HEK293 (cell line): ENCODE results near the gene PSTK.

Experiments
- BCL11B ChIP-seq: fragments of 450-650 bp; formaldehyde crosslinking; IDR thresholded peaks from 2 replicates; pipeline ENCODE4 v1.5.1; 2016; ENCODE audit warnings: low read depth, missing biosample characterization, missing genetic modification characterization
- ELK4 ChIP-seq: IDR thresholded peaks from 2 replicates; pipeline ENCODE4 v1.6.1; 2011; ENCODE audit warnings: mild to moderate bottlenecking, low read depth, low read length, borderline replicate concordance
- HIC1 ChIP-seq: fragments of 450-650 bp; formaldehyde crosslinking; IDR thresholded peaks from 2 replicates; pipeline ENCODE4 v1.5.1; 2016; ENCODE audit warnings: missing biosample characterization, missing genetic modification characterization
- INSM2 ChIP-seq: fragments of 450-650 bp; formaldehyde crosslinking; IDR thresholded peaks from 2 replicates; pipeline ENCODE4 v1.5.1; 2016; ENCODE audit warnings: missing biosample characterization, missing genetic modification characterization
- KLF7 ChIP-seq: fragments of 450-650 bp; formaldehyde crosslinking; IDR thresholded peaks from 2 replicates; pipeline ENCODE4 v1.5.1; 2016; ENCODE audit warnings: missing biosample characterization, missing genetic modification characterization, borderline replicate concordance
- PATZ1 ChIP-seq: fragments of 450-650 bp; formaldehyde crosslinking; IDR thresholded peaks from 2 replicates; pipeline ENCODE4 v1.5.1; 2016; ENCODE audit warnings: missing biosample characterization, missing genetic modification characterization
- PRDM4 ChIP-seq: fragments of 450-650 bp; formaldehyde crosslinking; IDR thresholded peaks from 2 replicates; pipeline ENCODE4 v1.5.1; 2017; ENCODE audit warnings: missing biosample characterization, missing genetic modification characterization
- SALL2 ChIP-seq: fragments of 450-650 bp; formaldehyde crosslinking; IDR thresholded peaks from 2 replicates; pipeline ENCODE4 v1.5.0; 2017; ENCODE audit warnings: missing biosample characterization, mild to moderate bottlenecking, missing genetic modification characterization, borderline replicate concordance
- SCRT1 ChIP-seq: fragments of 450-650 bp; formaldehyde crosslinking; IDR thresholded peaks from 2 replicates; pipeline ENCODE4 v1.5.1; 2016; ENCODE audit warnings: missing biosample characterization, missing genetic modification characterization, borderline replicate concordance
- SP7 ChIP-seq: fragments of 450-650 bp; formaldehyde crosslinking; IDR thresholded peaks from 2 replicates; pipeline ENCODE4 v1.5.1; 2016; ENCODE audit warnings: missing biosample characterization, missing genetic modification characterization
- TRIM28 ChIP-seq: IDR thresholded peaks from 2 replicates; pipeline ENCODE4 v1.6.1; 2011; ENCODE audit warnings: low read length, control low read depth, borderline replicate concordance
- ZBTB17 ChIP-seq: fragments of 450-650 bp; formaldehyde crosslinking; IDR thresholded peaks from 2 replicates; pipeline ENCODE4 v1.5.1; 2016; ENCODE audit warnings: missing biosample characterization, missing genetic modification characterization
- ZBTB20 ChIP-seq: fragments of 450-650 bp; formaldehyde crosslinking; IDR thresholded peaks from 2 replicates; pipeline ENCODE4 v1.5.1; 2016; ENCODE audit warnings: missing biosample characterization, missing genetic modification characterization
- ZNF10 ChIP-seq: fragments of 450-650 bp; formaldehyde crosslinking; IDR thresholded peaks from 2 replicates; pipeline ENCODE4 v1.5.1; 2017; ENCODE audit warnings: missing biosample characterization, missing genetic modification characterization
- ZNF121 ChIP-seq: fragments of 450-650 bp; formaldehyde crosslinking; IDR thresholded peaks from 2 replicates; pipeline ENCODE4 v1.5.1; 2016; ENCODE audit warnings: missing biosample characterization, missing genetic modification characterization
- ZNF138 ChIP-seq: fragments of 450-650 bp; formaldehyde crosslinking; IDR thresholded peaks from 2 replicates; pipeline ENCODE4 v1.5.1; 2016; ENCODE audit warnings: missing biosample characterization, missing genetic modification characterization, borderline replicate concordance
- ZNF155 ChIP-seq: fragments of 450-650 bp; formaldehyde crosslinking; IDR thresholded peaks from 2 replicates; pipeline ENCODE4 v1.5.1; 2016; ENCODE audit warnings: missing biosample characterization, missing genetic modification characterization
- ZNF157 ChIP-seq: fragments of 450-650 bp; formaldehyde crosslinking; IDR thresholded peaks from 2 replicates; pipeline ENCODE4 v1.5.1; 2016; ENCODE audit warnings: missing biosample characterization, missing genetic modification characterization
- ZNF174 ChIP-seq: fragments of 450-650 bp; formaldehyde crosslinking; IDR thresholded peaks from 2 replicates; pipeline ENCODE4 v1.5.0; 2017; ENCODE audit warnings: missing biosample characterization, mild to moderate bottlenecking, missing genetic modification characterization
- ZNF223 ChIP-seq: fragments of 450-650 bp; formaldehyde crosslinking; IDR thresholded peaks from 2 replicates; pipeline ENCODE4 v1.5.1; 2016; ENCODE audit warnings: missing biosample characterization, missing genetic modification characterization
- ZNF335 ChIP-seq: fragments of 450-650 bp; formaldehyde crosslinking; conservative IDR thresholded peaks from 2 replicates; pipeline ENCODE4 v1.5.1; 2016; ENCODE audit warnings: missing biosample characterization, missing genetic modification characterization
- ZNF394 ChIP-seq: fragments of 450-650 bp; formaldehyde crosslinking; IDR thresholded peaks from 2 replicates; pipeline ENCODE4 v1.5.1; 2016; ENCODE audit warnings: missing biosample characterization, missing genetic modification characterization, mild to moderate bottlenecking, moderate library complexity, borderline replicate concordance
- ZNF501 ChIP-seq: fragments of 450-650 bp; formaldehyde crosslinking; IDR thresholded peaks from 2 replicates; pipeline ENCODE4 v1.5.1; 2016; ENCODE audit warnings: missing biosample characterization, missing genetic modification characterization
- ZNF514 ChIP-seq: fragments of 450-650 bp; formaldehyde crosslinking; IDR thresholded peaks from 2 replicates; pipeline ENCODE4 v1.5.1; 2016; ENCODE audit warnings: missing biosample characterization, missing genetic modification characterization
- ZNF629 ChIP-seq: fragments of 450-650 bp; formaldehyde crosslinking; IDR thresholded peaks from 2 replicates; pipeline ENCODE4 v1.5.1; 2017; ENCODE audit warnings: missing biosample characterization, missing genetic modification characterization
- ZNF658 ChIP-seq: fragments of 450-650 bp; formaldehyde crosslinking; IDR thresholded peaks from 2 replicates; pipeline ENCODE4; 2016; ENCODE audit warnings: missing biosample characterization, missing genetic modification characterization
- ZNF776 ChIP-seq: fragments of 450-650 bp; formaldehyde crosslinking; IDR thresholded peaks from 2 replicates; pipeline ENCODE4 v1.5.0; 2017; ENCODE audit warnings: missing biosample characterization, missing genetic modification characterization, borderline replicate concordance
- ZSCAN18 ChIP-seq: fragments of 450-650 bp; formaldehyde crosslinking; IDR thresholded peaks from 2 replicates; pipeline ENCODE4 v1.5.1; 2016; ENCODE audit warnings: missing biosample characterization, missing genetic modification characterization
- ZXDB ChIP-seq: fragments of 450-650 bp; formaldehyde crosslinking; IDR thresholded peaks from 2 replicates; pipeline ENCODE4 v1.5.1; 2016; ENCODE audit warnings: missing biosample characterization, missing genetic modification characterization

The PSTK gene

GRCh38 chr10:123008355-123009104 is 28.3 kb downstream of the PSTK start, which contains the start of the genes ACADSB and IKZF5 (continued):
- TF ChIP-seq PRDM4 (tag by site-specific recombination) = 0 out of 2 replicates have a peak, but pooled peaks have one; percentile 9
- peak; percentile 85 for TF ChIP-seq ZNF10 (tag by site-specific recombination)
- TF ChIP-seq ZNF394 = peak; percentile 50; the same call in 1 of the 2 replicates
- no peak for TF ChIP-seq ZNF174 (tag by site-specific recombination)
- TF ChIP-seq KLF7 = peak; percentile 92
- TF ChIP-seq ZNF121 (tag by site-specific recombination) = no peak
- no peak for TF ChIP-seq ZNF223 (tag by site-specific recombination)
- TF ChIP-seq ZNF138 (tag by site-specific recombination) = no peak
- peak; percentile 89 for TF ChIP-seq SP7
- no peak for TF ChIP-seq ZNF157
- peak; percentile 70; the same call in 1 of the 2 replicates for TF ChIP-seq ZNF501 (tag by site-specific recombination)
- TF ChIP-seq TRIM28 = no peak
- peak; percentile 31; the same call in 1 of the 2 replicates for TF ChIP-seq INSM2
- TF ChIP-seq ZSCAN18 = no peak
- TF ChIP-seq ZNF514 = no peak
- TF ChIP-seq ZNF776 (tag by site-specific recombination) = no peak
- TF ChIP-seq ZNF629 (tag by site-specific recombination) = peak; percentile 83
- TF ChIP-seq ZXDB = peak; percentile 96
- peak; percentile 97 for TF ChIP-seq HIC1 (tag by site-specific recombination)
- TF ChIP-seq ELK4 = no peak
- TF ChIP-seq ZNF658 (tag by site-specific recombination) = no peak
- TF ChIP-seq ZNF155 (tag by site-specific recombination) = no peak
- TF ChIP-seq ZBTB20 (tag by site-specific recombination) = peak; percentile 64; the same call in 1 of the 2 replicates
- TF ChIP-seq SALL2 (tag by site-specific recombination) = no peak
- TF ChIP-seq ZNF335 = peak; percentile 80
- peak; percentile 98 for TF ChIP-seq PATZ1
- TF ChIP-seq BCL11B = no peak
- TF ChIP-seq SCRT1 (tag by site-specific recombination) = peak; percentile 95
- peak; percentile 30; the same call in 1 of the 2 replicates for TF ChIP-seq ZBTB17 (tag by site-specific recombination)
